Duodenal mucosa (tissue), 2 donors: ENCODE results near the gene ALG10B.
"Not testable (repeated sequence)": the region's sequence is repeated elsewhere in the genome, so short reads cannot be mapped to it uniquely, and the experiment has no call there.

Source experiments
- H3K27ac ChIP-seq: one replicate; pipeline ENCODE4 v1.7.0; 2013; ENCODE audit warnings: low read depth, low read length
- H3K27me3 ChIP-seq, 2 donors: one replicate each; pipeline ENCODE4 v1.7.0; 2013; ENCODE audit warnings: low read length in 2 of 2, control low read depth in 1 of 2; ENCODE audit not compliant: insufficient read depth in 2 of 2, control insufficient read depth in 1 of 2
- H3K36me3 ChIP-seq, 2 donors: one replicate each; pipeline ENCODE4 v1.7.0; 2013; ENCODE audit warnings: low read length in 2 of 2, control low read depth in 1 of 2; ENCODE audit not compliant: insufficient read depth in 2 of 2, control insufficient read depth in 1 of 2
- H3K4me1 ChIP-seq, 2 donors: one replicate each; pipeline ENCODE4 v1.7.0; 2013; ENCODE audit warnings: low read length in 2 of 2, control low read depth in 1 of 2; ENCODE audit not compliant: insufficient read depth in 2 of 2, control insufficient read depth in 1 of 2
- H3K4me3 ChIP-seq, 2 donors: one replicate each; pipeline ENCODE4 v1.7.0; 2013; ENCODE audit warnings: low read length in 2 of 2, low read depth in 1 of 2
- H3K9ac ChIP-seq, 2 donors: one replicate each; pipeline ENCODE4 v1.7.0; 2013; ENCODE audit warnings: low read length in 2 of 2, low read depth in 1 of 2
- H3K9me3 ChIP-seq, 2 donors: one replicate each; pipeline ENCODE4 v1.7.0; 2013; ENCODE audit warnings: low read length in 2 of 2, control low read depth in 1 of 2; ENCODE audit not compliant: control insufficient read depth in 1 of 2

ALG10B gene, protein sequence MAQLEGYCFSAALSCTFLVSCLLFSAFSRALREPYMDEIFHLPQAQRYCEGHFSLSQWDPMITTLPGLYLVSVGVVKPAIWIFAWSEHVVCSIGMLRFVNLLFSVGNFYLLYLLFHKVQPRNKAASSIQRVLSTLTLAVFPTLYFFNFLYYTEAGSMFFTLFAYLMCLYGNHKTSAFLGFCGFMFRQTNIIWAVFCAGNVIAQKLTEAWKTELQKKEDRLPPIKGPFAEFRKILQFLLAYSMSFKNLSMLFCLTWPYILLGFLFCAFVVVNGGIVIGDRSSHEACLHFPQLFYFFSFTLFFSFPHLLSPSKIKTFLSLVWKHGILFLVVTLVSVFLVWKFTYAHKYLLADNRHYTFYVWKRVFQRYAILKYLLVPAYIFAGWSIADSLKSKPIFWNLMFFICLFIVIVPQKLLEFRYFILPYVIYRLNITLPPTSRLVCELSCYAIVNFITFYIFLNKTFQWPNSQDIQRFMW

GRCh38 chr12:38316391-38317129 is at the start of gene ALG10B:
TSS of gene ALG10B (plus strand) at chr12:38316774. CDS start at chr12:38316894, 120 bp downstream.
- H3K4me1 ChIP-seq = peaks cover 3 to 6% of the 10 kb centered on the region in 2 donors
- no peaks in the 10 kb centered on the region for H3K27me3 ChIP-seq
- H3K9me3 ChIP-seq = no peaks in the 10 kb centered on the region
- H3K36me3 ChIP-seq = no peaks in the 10 kb centered on the region
- H3K27ac ChIP-seq = peak within 1 kb of the TSS; percentile 77
- H3K9ac ChIP-seq = peak within 1 kb of the TSS; percentile 75 to 80
- H3K4me3 ChIP-seq = peak within 1 kb of the TSS; percentile 78 to 94

- H3K9me3 ChIP-seq = no peaks in the 10 kb centered on the region
- no peak overlapping the region for H3K4me3 ChIP-seq
- H3K4me1 ChIP-seq = no peaks in the 10 kb centered on the region
- no peak overlapping the region for H3K27ac ChIP-seq
- H3K27me3 ChIP-seq = no peaks in the 10 kb centered on the region
- H3K9ac ChIP-seq = no peak overlapping the region
- H3K36me3 ChIP-seq = no peaks in the 10 kb centered on the region
Measured at GRCh38 chr12:38268612-38269011, 48.0 kb upstream of the ALG10B start.

- Histone ChIP-seq H3K9ac (no peak overlapping the region), H3K27me3 (no peaks in the 10 kb centered on the region), H3K4me3 (no peak overlapping the region), H3K9me3 (no peaks in the 10 kb centered on the region), H3K36me3 (no peaks in the 10 kb centered on the region), H3K27ac (no peak overlapping the region), H3K4me1 (no peaks in the 10 kb centered on the region)
Measured at GRCh38 chr12:38269897-38270296, 46.7 kb upstream of the ALG10B start.

GRCh38 chr12:38279756-38280155 is 36.8 kb upstream of the ALG10B start:
- Histone ChIP-seq H3K4me3 (no peak overlapping the region), H3K9ac (no peak overlapping the region), H3K27me3 (no peaks in the 10 kb centered on the region), H3K9me3 (no peaks in the 10 kb centered on the region), H3K4me1 (no peaks in the 10 kb centered on the region), H3K27ac (no peak overlapping the region), H3K36me3 (no peaks in the 10 kb centered on the region)

- no peaks in the 10 kb centered on the region for H3K27me3 ChIP-seq
- H3K4me1 ChIP-seq = no peaks in the 10 kb centered on the region
- H3K4me3 ChIP-seq = no peak overlapping the region
- H3K27ac ChIP-seq = no peak overlapping the region
- no peaks in the 10 kb centered on the region for H3K9me3 ChIP-seq
- no peak overlapping the region for H3K9ac ChIP-seq
- H3K36me3 ChIP-seq = no peaks in the 10 kb centered on the region
Measured at GRCh38 chr12:38282886-38283285, 33.7 kb upstream of the ALG10B start.

DNA sequence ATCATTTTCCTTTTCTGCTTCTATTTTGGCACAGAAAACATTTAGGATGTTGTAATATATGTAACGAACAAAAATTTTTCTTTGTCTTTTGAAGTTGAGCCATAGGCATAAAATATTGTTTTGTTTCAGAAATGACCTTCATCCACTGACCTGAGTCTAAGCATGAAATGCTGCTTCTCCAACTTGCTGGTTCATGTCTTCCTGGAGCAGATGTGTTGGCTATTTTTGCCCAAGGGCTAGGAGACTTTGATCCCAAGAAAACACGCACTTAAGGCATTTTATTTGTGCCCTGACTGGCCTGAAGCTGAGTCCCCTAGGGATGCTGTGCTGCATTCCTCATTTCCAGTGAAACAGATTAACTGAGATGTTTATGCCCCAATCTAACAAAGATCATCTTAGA is 27.2 kb upstream of the ALG10B start:
- no peak overlapping the region for H3K9ac ChIP-seq
- no peaks in the 10 kb centered on the region for H3K27me3 ChIP-seq
- H3K36me3 ChIP-seq = no peaks in the 10 kb centered on the region
- H3K4me1 ChIP-seq = no peaks in the 10 kb centered on the region
- no peaks in the 10 kb centered on the region for H3K9me3 ChIP-seq
- H3K27ac ChIP-seq = no peak overlapping the region
- no peak overlapping the region for H3K4me3 ChIP-seq

GRCh38 chr12:38291160-38291559 is 25.4 kb upstream of the ALG10B start:
- no peaks in the 10 kb centered on the region for H3K36me3 ChIP-seq
- H3K27me3 ChIP-seq = no peaks in the 10 kb centered on the region
- H3K4me3 ChIP-seq = no peak overlapping the region
- H3K9me3 ChIP-seq = no peaks in the 10 kb centered on the region
- H3K27ac ChIP-seq = no peak overlapping the region
- no peak overlapping the region for H3K9ac ChIP-seq
- no peaks in the 10 kb centered on the region for H3K4me1 ChIP-seq

DNA sequence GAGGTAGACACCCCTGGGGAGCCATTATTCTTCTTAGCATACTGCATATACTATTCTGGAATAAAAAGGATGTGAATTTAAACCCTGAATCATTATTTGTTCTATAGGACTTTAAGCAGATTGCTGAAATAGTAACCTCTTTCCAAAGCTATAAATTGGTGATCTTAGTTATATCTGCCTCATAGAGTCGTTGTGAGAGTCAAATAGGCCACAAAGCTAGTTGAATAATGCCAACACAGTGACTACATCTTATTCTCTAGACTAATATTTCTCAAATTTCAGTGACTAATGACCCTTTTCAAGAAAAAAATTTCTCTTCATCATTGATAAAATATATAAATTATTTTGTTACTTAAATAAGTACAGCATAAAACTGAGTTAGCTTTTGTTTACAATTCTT is 13.6 kb upstream of the ALG10B start:
- not testable (repeated sequence) for H3K27ac ChIP-seq, H3K9me3 ChIP-seq, H3K4me3 ChIP-seq, H3K4me1 ChIP-seq, H3K27me3 ChIP-seq, H3K9ac ChIP-seq, H3K36me3 ChIP-seq

DNA sequence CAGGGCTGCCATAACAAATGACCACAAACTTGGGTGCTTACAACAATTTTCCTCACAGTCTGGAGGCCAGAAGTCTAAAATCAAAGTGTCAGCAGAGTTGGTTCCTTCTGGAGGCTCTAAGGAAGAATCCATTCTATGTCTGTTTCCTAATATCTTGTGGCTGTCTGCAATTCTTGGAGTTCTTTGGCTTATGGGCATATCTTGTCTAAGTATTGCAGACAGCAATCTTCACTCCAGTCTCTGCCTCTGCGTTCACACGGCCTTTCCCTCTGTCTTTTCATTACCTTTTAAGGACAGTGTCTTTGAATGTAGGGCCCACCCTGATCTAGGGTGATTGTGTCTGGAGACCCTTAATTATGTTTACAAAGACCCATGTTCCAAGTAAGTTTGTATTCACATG is 5.4 kb downstream of the ALG10B start:
- not testable (repeated sequence) for H3K36me3 ChIP-seq, H3K9ac ChIP-seq, H3K27me3 ChIP-seq, H3K4me3 ChIP-seq, H3K9me3 ChIP-seq, H3K4me1 ChIP-seq, H3K27ac ChIP-seq

GRCh38 chr12:38324912-38325311 is 8.3 kb downstream of the ALG10B start:
- H3K27me3 ChIP-seq = no peaks in the 10 kb centered on the region
- H3K9me3 ChIP-seq = no peaks in the 10 kb centered on the region
- no peak overlapping the region for H3K9ac ChIP-seq
- H3K4me1 ChIP-seq = no peaks in the 10 kb centered on the region
- no peak overlapping the region for H3K27ac ChIP-seq
- H3K36me3 ChIP-seq = no peaks in the 10 kb centered on the region
- H3K4me3 ChIP-seq = no peak overlapping the region
